Colonic mucosa (tissue), 4 donors: Measurements from ENCODE around the gene PACS1. TPM values are rescaled to one million over a fixed set of nuclear protein-coding genes. Genes with fewer than 3 reads are reported as not detected.

Experiments used
- DNase-seq: peaks from one replicate; pipeline ENCODE4 v3.0.0-alpha.2; 2020
- H3K27ac ChIP-seq: fragments of 200-600 bp; one replicate; pipeline ENCODE4 v1.8.0; 2021
- H3K27me3 ChIP-seq: fragments of 200-600 bp; one replicate; pipeline ENCODE4 v1.8.0; 2021
- H3K36me3 ChIP-seq: fragments of 200-600 bp; one replicate; pipeline ENCODE4 v1.8.0; 2021
- H3K4me1 ChIP-seq: fragments of 200-600 bp; one replicate; pipeline ENCODE4 v1.8.0; 2021; ENCODE audit warnings: mild to moderate bottlenecking
- H3K4me3 ChIP-seq: fragments of 200-600 bp; one replicate; pipeline ENCODE4 v1.8.0; 2021
- H3K9ac ChIP-seq, 2 donors: one replicate each; pipeline ENCODE4 v1.7.0; 2013; ENCODE audit warnings: control low read depth in 2 of 2, low read depth in 2 of 2, low read length in 2 of 2
- H3K9me3 ChIP-seq: fragments of 200-600 bp; one replicate; pipeline ENCODE4 v1.8.0; 2021
- CTCF ChIP-seq: fragments of 200-600 bp; IDR thresholded peaks from one replicate; pipeline ENCODE4 v1.8.0; 2022; ENCODE audit warnings: antibody characterized with exemption, mild to moderate bottlenecking
- intact Hi-C: fragments of 100-400 bp; cut with DNase I; formaldehyde crosslinking; loops from one replicate; pipeline ENCODE4 v1.14.1; 2022
- total RNA-seq, 2 donors: library from RNA; stranded (reverse); fragmentation: NEBNext Ultra II Directional in 1 of 2; extraction: Animal tissue kit (Norgen Biotek cat#: 25700) in 1 of 2; gene quantifications; one replicate each; pipeline ENCODE4 v1.2.1, GENCODE V29; 2021
- donor health status: healthy.
- donor health status: DM: no; HTN: no; CAD: no.
- donor health status: DM: no; HTN: no; CAD: no.

The PACS1 gene
- total RNA-seq, 2 donors from 2014 or later: 10.1 to 20.9 TPM

DNA sequence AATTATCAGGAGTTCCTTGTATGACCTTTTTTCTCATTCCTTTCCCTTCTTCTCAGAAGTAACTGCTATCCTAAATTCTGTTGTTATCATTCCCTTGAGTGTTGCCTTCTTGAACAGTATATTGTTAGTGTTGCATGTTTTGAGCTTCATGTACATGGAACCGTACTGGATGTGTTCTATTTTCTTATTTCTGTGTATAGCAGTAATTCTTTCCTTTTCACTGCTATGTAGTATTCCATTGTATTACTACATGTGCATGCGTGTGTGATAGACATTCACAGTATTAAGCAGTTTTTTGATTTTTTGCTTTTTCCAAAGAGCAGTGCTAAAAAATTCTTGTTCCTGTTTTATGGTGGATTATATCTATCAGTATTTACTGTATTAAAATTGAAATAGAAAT, 108.1 kb downstream of the PACS1 start:
- intact Hi-C loops: no loop called here
- no peak for DNase-seq
- no peaks in the 10 kb centered on the region for H3K27me3 ChIP-seq
- no peaks in the 10 kb centered on the region for H3K36me3 ChIP-seq
- H3K9ac ChIP-seq: no peak overlapping the region
- no peak overlapping the region for H3K4me3 ChIP-seq
- no peak overlapping the region for H3K27ac ChIP-seq
- H3K4me1 ChIP-seq: no peaks in the 10 kb centered on the region
- no peaks in the 10 kb centered on the region for H3K9me3 ChIP-seq
- TF ChIP-seq CTCF: no peak

GRCh38 chr11:66178871-66179270, 108.8 kb downstream of the PACS1 start:
- no peak overlapping the region for H3K27ac ChIP-seq
- H3K4me3 ChIP-seq: no peak overlapping the region
- H3K36me3 ChIP-seq: no peaks in the 10 kb centered on the region
- no peak overlapping the region for H3K9ac ChIP-seq
- no peaks in the 10 kb centered on the region for H3K27me3 ChIP-seq
- intact Hi-C loops: no loop called here
- H3K4me1 ChIP-seq: no peaks in the 10 kb centered on the region
- no peak for DNase-seq
- H3K9me3 ChIP-seq: no peaks in the 10 kb centered on the region
- TF ChIP-seq CTCF: no peak

DNA sequence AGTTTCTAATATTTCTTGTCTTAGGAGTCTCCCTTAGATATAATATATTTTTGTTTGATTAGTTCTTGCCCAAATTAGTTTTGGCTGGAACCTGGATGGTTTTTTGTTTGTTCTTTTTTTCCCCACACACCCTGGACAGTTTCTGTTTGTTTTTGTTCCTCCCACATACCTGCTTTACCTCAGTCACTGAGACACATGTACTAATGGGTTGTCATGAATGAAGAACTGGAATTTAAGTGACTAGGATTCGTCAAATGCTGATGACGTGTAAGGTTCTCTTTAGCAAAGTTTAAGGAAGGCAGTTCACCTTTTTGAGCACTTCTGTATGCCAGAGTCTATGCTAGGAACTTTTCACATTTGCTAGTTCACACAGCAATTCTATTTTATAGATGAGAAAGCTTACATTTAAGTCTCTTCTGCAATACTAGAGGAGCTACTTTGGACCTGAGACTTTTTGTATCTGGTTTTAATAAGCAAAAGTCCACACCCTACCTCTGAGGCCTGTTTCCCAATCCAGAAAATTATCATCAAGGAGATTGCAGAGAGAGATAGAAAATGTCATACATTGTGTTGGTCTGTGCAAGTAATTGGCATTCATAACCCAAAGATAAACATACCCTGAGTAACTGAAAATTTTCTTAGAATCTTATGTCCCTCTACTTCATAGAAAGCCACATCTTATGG, 111.7 kb downstream of the PACS1 start:
- H3K27me3 ChIP-seq: no peaks in the 10 kb centered on the region
- no peak for DNase-seq
- no peaks in the 10 kb centered on the region for H3K4me1 ChIP-seq
- H3K27ac ChIP-seq: no peak overlapping the region
- no peak for TF ChIP-seq CTCF
- no peak overlapping the region for H3K4me3 ChIP-seq
- no peaks in the 10 kb centered on the region for H3K36me3 ChIP-seq
- no peak overlapping the region for H3K9ac ChIP-seq
- intact Hi-C loops: no loop called here
- no peaks in the 10 kb centered on the region for H3K9me3 ChIP-seq

- Histone ChIP-seq H3K36me3 (no peaks in the 10 kb centered on the region), H3K27me3 (no peaks in the 10 kb centered on the region), H3K9me3 (no peaks in the 10 kb centered on the region), H3K27ac (no peak overlapping the region), H3K4me3 (no peak overlapping the region), H3K9ac (no peak overlapping the region), H3K4me1 (no peaks in the 10 kb centered on the region)
- DNase-seq: no peak
- no peak for TF ChIP-seq CTCF
- intact Hi-C loops: no loop called here
These were observed 113.5 kb downstream of the PACS1 start for GRCh38 chr11:66183494-66184048.

DNA sequence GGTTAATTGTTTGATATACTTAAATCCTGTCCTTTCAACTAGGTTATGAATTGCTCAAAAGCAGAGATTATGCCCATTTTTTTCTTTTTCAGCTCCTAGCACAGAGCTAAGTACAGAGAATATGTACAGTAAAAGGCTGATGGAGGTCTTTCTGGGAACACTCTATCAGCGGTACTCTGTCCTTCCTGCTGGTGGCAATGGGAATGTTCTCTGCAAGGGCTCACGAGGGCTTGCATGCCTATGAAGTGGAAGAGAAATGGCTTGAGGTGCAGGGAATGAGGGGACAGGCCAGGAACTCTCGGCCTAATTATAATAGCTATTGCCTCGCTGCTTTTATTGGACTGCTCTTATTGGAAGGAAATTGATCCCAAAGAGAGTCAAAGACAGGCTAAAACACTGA, 114.7 kb downstream of the PACS1 start:
- no peaks in the 10 kb centered on the region for H3K4me1 ChIP-seq
- intact Hi-C loops: no loop called here
- no peak overlapping the region for H3K9ac ChIP-seq
- H3K4me3 ChIP-seq: no peak overlapping the region
- no peaks in the 10 kb centered on the region for H3K9me3 ChIP-seq
- DNase-seq: no peak
- TF ChIP-seq CTCF: no peak
- H3K36me3 ChIP-seq: no peaks in the 10 kb centered on the region
- no peaks in the 10 kb centered on the region for H3K27me3 ChIP-seq
- no peak overlapping the region for H3K27ac ChIP-seq
